HepG2 (cell line): Measurements from ENCODE around the gene ATP6V1C2. TPM values are rescaled to one million over a fixed set of nuclear protein-coding genes. Genes with fewer than 3 reads are reported as not detected.

Experiments
- AGO2 ChIP-seq: fragments of 200-400 bp; formaldehyde crosslinking; optimal IDR thresholded peaks from 2 replicates; pipeline ENCODE3; 2017; ENCODE audit warnings: mild to moderate bottlenecking, low read depth, low read length, moderate library complexity
- AHDC1 ChIP-seq: sonication (generic); formaldehyde crosslinking; IDR thresholded peaks from 2 replicates; pipeline ENCODE4 v1.5.1; 2020; ENCODE audit warnings: mild to moderate bottlenecking, missing genetic modification reagents, borderline replicate concordance
- CCAR2 ChIP-seq: fragments of 200-400 bp; formaldehyde crosslinking; optimal IDR thresholded peaks from 2 replicates; pipeline ENCODE3; 2018; ENCODE audit warnings: low read depth, mild to moderate bottlenecking, low read length, moderate library complexity
- IKZF1 ChIP-seq: fragments of 450-650 bp; IDR thresholded peaks from 2 replicates; pipeline ENCODE4 v1.7.1; 2016
- JUND ChIP-seq: sonication (generic); formaldehyde crosslinking; IDR thresholded peaks from 2 replicates; pipeline ENCODE4 v1.8.0; 2022; ENCODE audit warnings: mild to moderate bottlenecking, missing genetic modification reagents
- KAT2B ChIP-seq: fragments of 150-350 bp; IDR thresholded peaks from 2 replicates; pipeline ENCODE4 v1.6.1; 2014; ENCODE audit warnings: low read depth, low read length, borderline replicate concordance
- KDM3A ChIP-seq: IDR thresholded peaks from 2 replicates; pipeline ENCODE4 v1.6.1; 2018; ENCODE audit warnings: low read depth, missing compliant biosample characterization
- KLF15 ChIP-seq: sonication (generic); formaldehyde crosslinking; IDR thresholded peaks from 2 replicates; pipeline ENCODE4 v1.8.1; 2023; ENCODE audit warnings: borderline replicate concordance, mild to moderate bottlenecking, inconsistent platforms, missing genetic modification reagents, mixed read lengths
- MLLT10 ChIP-seq: sonication (generic); formaldehyde crosslinking; IDR thresholded peaks from 2 replicates; pipeline ENCODE4 v1.4.0; 2020; ENCODE audit warnings: missing genetic modification reagents
- NFKB2 ChIP-seq: sonication (generic); formaldehyde crosslinking; IDR thresholded peaks from 2 replicates; pipeline ENCODE4 v1.4.0; 2020; ENCODE audit warnings: missing genetic modification reagents, borderline replicate concordance
- PHF21A ChIP-seq: sonication (generic); formaldehyde crosslinking; IDR thresholded peaks from 2 replicates; pipeline ENCODE4 v1.5.0; 2020; ENCODE audit warnings: mild to moderate bottlenecking, missing genetic modification reagents
- SIN3B ChIP-seq: fragments of 150-350 bp; IDR thresholded peaks from 2 replicates; pipeline ENCODE4 v1.6.1; 2014; ENCODE audit warnings: low read length
- SNAI1 ChIP-seq: sonication (generic); formaldehyde crosslinking; IDR thresholded peaks from 2 replicates; pipeline ENCODE4 v1.5.0; 2020; ENCODE audit warnings: mild to moderate bottlenecking, missing genetic modification reagents, borderline replicate concordance
- SNAPC2 ChIP-seq: sonication (generic); formaldehyde crosslinking; IDR thresholded peaks from 2 replicates; pipeline ENCODE4 v1.8.1; 2022; ENCODE audit warnings: mild to moderate bottlenecking, missing genetic modification reagents
- SOX6 ChIP-seq, 2 experiments: fragments of 450-650 bp in 1 of 2; sonication (generic) in 1 of 2; formaldehyde crosslinking in 1 of 2; IDR thresholded peaks; 2 replicates each; pipeline versions ENCODE4 v1.4.0 to v1.6.1; 2017 to 2020; ENCODE audit warnings: antibody characterized with exemption in 1 of 2, mild to moderate bottlenecking in 1 of 2, missing genetic modification reagents in 1 of 2
- TBL1XR1 ChIP-seq: fragments of 150-350 bp; IDR thresholded peaks from 2 replicates; pipeline ENCODE4 v1.6.1; 2014; ENCODE audit warnings: borderline replicate concordance, low read length; ENCODE audit not compliant: partially characterized antibody
- TCF12 ChIP-seq, 2 experiments: fragments of 450-650 bp in 1 of 2; sonication (generic) in 1 of 2; formaldehyde crosslinking in 1 of 2; IDR thresholded peaks; 2 replicates each; pipeline versions ENCODE4 v1.6.1 to v1.8.0; 2017 to 2022; ENCODE audit warnings: antibody characterized with exemption in 1 of 2, mild to moderate bottlenecking in 1 of 2, missing genetic modification reagents in 1 of 2, moderate library complexity in 1 of 2
- ZFP1 ChIP-seq: IDR thresholded peaks from 2 replicates; pipeline ENCODE4 v1.6.1; 2016
- ZNF337 ChIP-seq: sonication (generic); formaldehyde crosslinking; IDR thresholded peaks from 2 replicates; pipeline ENCODE4 v1.5.1; 2020; ENCODE audit warnings: missing genetic modification reagents, low read depth, mild to moderate bottlenecking, borderline replicate concordance
- ZNF598 ChIP-seq: sonication (generic); formaldehyde crosslinking; IDR thresholded peaks from 2 replicates; pipeline ENCODE4 v1.5.1; 2020; ENCODE audit warnings: mild to moderate bottlenecking, missing genetic modification reagents, borderline replicate concordance
- ZNF749 ChIP-seq: sonication (generic); formaldehyde crosslinking; IDR thresholded peaks from 2 replicates; pipeline ENCODE4 v1.8.0; 2022; ENCODE audit warnings: mild to moderate bottlenecking, missing genetic modification reagents, moderate library complexity, borderline replicate concordance
- ZNF768 ChIP-seq: sonication (generic); formaldehyde crosslinking; IDR thresholded peaks from 2 replicates; pipeline ENCODE4 v1.4.0; 2020; ENCODE audit warnings: missing genetic modification reagents
- ZNF816 ChIP-seq: sonication (generic); formaldehyde crosslinking; IDR thresholded peaks from 2 replicates; pipeline ENCODE4 v1.8.0; 2022; ENCODE audit warnings: missing genetic modification reagents, mild to moderate bottlenecking, borderline replicate concordance
- ZSCAN30 ChIP-seq: sonication (generic); formaldehyde crosslinking; IDR thresholded peaks from 2 replicates; pipeline ENCODE4 v1.5.0; 2020; ENCODE audit warnings: mild to moderate bottlenecking, missing genetic modification reagents
- polyA plus RNA-seq, 8 experiments: library from polyadenylated mRNA; depleted of rRNA in 3 of 8; stranded (reverse) in 7 of 8; unstranded in 1 of 8; fragments of >200 nt; fragmentation: Illumina TruSeq in 4 of 8; extraction: Trizol in 4 of 8; gene quantifications; 2 replicates each; pipeline versions ENCODE4 v1.2.1 to v1.2.3, GENCODE V29; 2011 to 2016; ENCODE audit warnings: low read depth in 4 of 8, missing spikeins in 1 of 8, mixed read lengths in 1 of 8; ENCODE audit not compliant: insufficient read depth in 1 of 8
- total RNA-seq, 5 experiments: library from RNA; depleted of rRNA; stranded (reverse); fragments of >200 nt; fragmentation: Illumina TruSeq; extraction: Trizol; gene quantifications; 2 replicates each; pipeline ENCODE4 v1.2.3, GENCODE V29; 2016; ENCODE audit warnings: low read depth in 1 of 5
- TF ChIP-seq, protein P1 (sequence below), 2 experiments: fragments of 450-650 bp in 1 of 2; sonication (generic) in 1 of 2; formaldehyde crosslinking; IDR thresholded peaks; 2 replicates each; pipeline versions ENCODE4 v1.5.0 to v1.8.0; 2020 to 2022; ENCODE audit warnings: mild to moderate bottlenecking in 1 of 2, missing genetic modification reagents in 1 of 2

ATP6V1C2 gene
- total and polyA plus RNA-seq, 2 of the 13 experiments (the other 11 are each of a cell fraction or from before 2014, with no cell fraction given), result 0.04 to 0.29 TPM

- TF ChIP-seq SIN3B (no peak), KLF15 (CRISPR knock-in tag) (no peak), CCAR2 (no peak), ZNF337 (no peak), ZNF768 (CRISPR knock-in tag) (no peak; the same call in 1 of the 2 replicates), KAT2B (no peak), AHDC1 (CRISPR knock-in tag) (no peak), ZSCAN30 (CRISPR knock-in tag) (no peak), SOX6 (IDR thresholded peaks at IDR 0.05) (no peak), SOX6 (CRISPR knock-in tag; IDR thresholded peaks at IDR 0.05) (no peak), IKZF1 (no peak), ZFP1 (CRISPR knock-in tag) (no peak), ZNF598 (CRISPR knock-in tag) (no peak), KDM3A (CRISPR knock-in tag) (no peak), AGO2 (no peak), ZNF749 (no peak), NFKB2 (CRISPR knock-in tag) (peak; percentile 34; the same call in 1 of the 2 replicates), SNAPC2 (CRISPR knock-in tag) (no peak), JUND (CRISPR knock-in tag) (no peak), TCF12 (IDR thresholded peaks at IDR 0.05) (no peak), TCF12 (CRISPR knock-in tag; IDR thresholded peaks at IDR 0.05) (no peak), PHF21A (CRISPR knock-in tag) (no peak), MLLT10 (no peak), ZNF816 (CRISPR knock-in tag) (no peak), TBL1XR1 (no peak), SNAI1 (CRISPR knock-in tag) (no peak)
- TF ChIP-seq, protein P1, sequence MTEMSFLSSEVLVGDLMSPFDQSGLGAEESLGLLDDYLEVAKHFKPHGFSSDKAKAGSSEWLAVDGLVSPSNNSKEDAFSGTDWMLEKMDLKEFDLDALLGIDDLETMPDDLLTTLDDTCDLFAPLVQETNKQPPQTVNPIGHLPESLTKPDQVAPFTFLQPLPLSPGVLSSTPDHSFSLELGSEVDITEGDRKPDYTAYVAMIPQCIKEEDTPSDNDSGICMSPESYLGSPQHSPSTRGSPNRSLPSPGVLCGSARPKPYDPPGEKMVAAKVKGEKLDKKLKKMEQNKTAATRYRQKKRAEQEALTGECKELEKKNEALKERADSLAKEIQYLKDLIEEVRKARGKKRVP (CRISPR knock-in tag; IDR thresholded peaks at IDR 0.05), result no peak
These were observed 110.9 kb downstream of the ATP6V1C2 start (continued) for GRCh38 chr2:10832203-10832936.
